Inflammatory macrophage treated with lipopolysaccharide for 4 hours (primary cell): ENCODE results near the gene FAM163B.

ENCODE experiments used
- DNase-seq: peaks from one replicate; pipeline ENCODE4 v3.0.0-alpha.2; 2020

Gene FAM163B

GRCh38 chr9:133538851-133539833 lies 70.0 kb downstream of the FAM163B start:
- DNase-seq, result peak; percentile 39

GRCh38 chr9:133538176-133538575 lies 71.0 kb downstream of the FAM163B start:
- no peak for DNase-seq

GRCh38 chr9:133537257-133537656 lies 71.9 kb downstream of the FAM163B start:
- DNase-seq, result no peak

GRCh38 chr9:133536536-133536935 lies 72.7 kb downstream of the FAM163B start:
- DNase-seq, result no peak

GRCh38 chr9:133536080-133536479 lies 73.1 kb downstream of the FAM163B start:
- no peak for DNase-seq

- DNase-seq, result no peak
These were observed 73.8 kb downstream of the FAM163B start for GRCh38 chr9:133535306-133535877.

GRCh38 chr9:133534346-133535291 lies 74.6 kb downstream of the FAM163B start, which contains the start of gene ADAMTSL2:
TSS of gene ADAMTSL2 (plus strand) at chr9:133534704. CDS start at chr9:133536713, 2,009 bp downstream.
- DNase-seq, result no peak

GRCh38 chr9:133533857-133534256 lies 75.3 kb downstream of the FAM163B start:
- no peak for DNase-seq

- DNase-seq, result peak; percentile 51
These were observed 76.1 kb downstream of the FAM163B start for GRCh38 chr9:133532937-133533668.

GRCh38 chr9:133531293-133531692 lies 77.9 kb downstream of the FAM163B start:
- DNase-seq, result no peak

- no peak for DNase-seq
These were observed 79.3 kb downstream of the FAM163B start for GRCh38 chr9:133529874-133530273.

GRCh38 chr9:133529457-133529856 lies 79.7 kb downstream of the FAM163B start:
- no peak for DNase-seq

GRCh38 chr9:133528876-133529241 lies 80.3 kb downstream of the FAM163B start:
- DNase-seq, result no peak

GRCh38 chr9:133528001-133528875 lies 81.0 kb downstream of the FAM163B start:
- no peak for DNase-seq

GRCh38 chr9:133527444-133527920 lies 81.7 kb downstream of the FAM163B start:
- no peak for DNase-seq
